Ureter (tissue), 1 donor: ENCODE measurements around the gene ACTL7B. TPM values are rescaled to one million over a fixed set of nuclear protein-coding genes. Genes with fewer than 3 reads are reported as not detected.

ENCODE experiments used
- total RNA-seq: library from RNA; stranded (reverse); gene quantifications from one replicate; pipeline ENCODE4 v1.2.4, GENCODE V29; 2023
- donor health status: DM: yes; HTN: yes; CAD: no.

ACTL7B gene
- total RNA-seq, 1 donor from 2014 or later, result 0.16 TPM

Other genes starting within 250 kb of the ACTL7B start
- not detected for gene ACTL7A, start 6.3 kb upstream of the ACTL7B start, total RNA-seq
- 24.2 TPM for gene ELP1, start 78.1 kb upstream of the ACTL7B start, total RNA-seq
- gene ABITRAM, start 78.4 kb upstream of the ACTL7B start, total RNA-seq, result 23.5 TPM
- 19.9 TPM for gene CTNNAL1, start 157.5 kb upstream of the ACTL7B start, total RNA-seq